GM18867 (cell line): ENCODE results near the gene NEUROD2.

Experiments
- ATAC-seq: cut with Tn5 transposase; IDR thresholded peaks from one replicate; pipeline ENCODE4 v1.9.1; 2021; ENCODE audit warnings: mild to moderate bottlenecking, moderate library complexity; ENCODE audit not compliant: unreplicated experiment

The NEUROD2 gene

GRCh38 chr17:39618956-39619785, 11.5 kb upstream of the NEUROD2 start:
- no peak for ATAC-seq

GRCh38 chr17:39618246-39618913, 10.7 kb upstream of the NEUROD2 start:
- ATAC-seq, result peak; percentile 7

- peak; percentile 33 for ATAC-seq
Observed at GRCh38 chr17:39617446-39618245, 9.9 kb upstream of the NEUROD2 start.

- ATAC-seq, result no peak
Observed at GRCh38 chr17:39617100-39617445, 9.4 kb upstream of the NEUROD2 start.

GRCh38 chr17:39615434-39615833, 7.7 kb upstream of the NEUROD2 start:
- ATAC-seq, result no peak

GRCh38 chr17:39614545-39615157, 6.9 kb upstream of the NEUROD2 start:
- no peak for ATAC-seq

- ATAC-seq, result no peak
Observed at GRCh38 chr17:39612935-39613464, 5.3 kb upstream of the NEUROD2 start.

GRCh38 chr17:39612291-39612894, 4.7 kb upstream of the NEUROD2 start:
- ATAC-seq, result no peak

- ATAC-seq, result no peak
Observed at GRCh38 chr17:39611401-39612112, 3.8 kb upstream of the NEUROD2 start.

GRCh38 chr17:39609416-39610025, 1.8 kb upstream of the NEUROD2 start:
- no peak for ATAC-seq

- no peak for ATAC-seq
Observed at GRCh38 chr17:39608142-39608981, 642 bp upstream of the NEUROD2 start.

- no peak for ATAC-seq
Observed at GRCh38 chr17:39607057-39607850, 466 bp downstream of the NEUROD2 start.

- no peak for ATAC-seq
Observed at GRCh38 chr17:39606434-39607056, 1.2 kb downstream of the NEUROD2 start.

- no peak for ATAC-seq
Observed at GRCh38 chr17:39605492-39606433, 2.0 kb downstream of the NEUROD2 start.

GRCh38 chr17:39604911-39605491, 2.7 kb downstream of the NEUROD2 start:
- ATAC-seq, result no peak
